Ovary (tissue), 9 donors: Measurements from ENCODE around the gene IGSF9. TPM values are rescaled to one million over a fixed set of nuclear protein-coding genes. Genes with fewer than 3 reads are reported as not detected.

Source experiments
- DNase-seq, 5 donors: peaks; one replicate each; pipeline ENCODE4 v3.0.0-alpha.2; 2019 to 2020
- H3K27ac ChIP-seq, 2 donors: fragments of 200-600 bp; one replicate each; pipeline versions ENCODE4 v1.5.1 to v1.8.0; 2019 to 2022
- H3K27me3 ChIP-seq: fragments of 200-600 bp; one replicate; pipeline ENCODE4 v1.8.0; 2022
- H3K36me3 ChIP-seq: fragments of 200-600 bp; sonication (generic); one replicate; pipeline ENCODE4 v1.5.1; 2019
- H3K4me1 ChIP-seq: one replicate; pipeline ENCODE4 v1.8.1; 2013; ENCODE audit warnings: mild to moderate bottlenecking, moderate library complexity; ENCODE audit not compliant: insufficient read depth
- H3K4me3 ChIP-seq: fragments of 200-600 bp; sonication (generic); one replicate; pipeline ENCODE4 v1.5.1; 2017
- H3K9me3 ChIP-seq, 2 donors: fragments of 200-600 bp in 1 of 2; sonication (generic) in 1 of 2; one replicate each; pipeline versions ENCODE4 v1.5.1 to v1.8.1; 2013 to 2019; ENCODE audit warnings: mild to moderate bottlenecking in 1 of 2, moderate library complexity in 1 of 2
- EP300 ChIP-seq: sonication (generic); formaldehyde crosslinking; IDR thresholded peaks from one replicate; pipeline ENCODE4 v1.6.1; 2017; ENCODE audit warnings: antibody characterized with exemption
- POLR2A ChIP-seq: fragments of 450-650 bp; IDR thresholded peaks from one replicate; pipeline ENCODE4 v1.6.1; 2017; ENCODE audit warnings: antibody characterized with exemption, mild to moderate bottlenecking, moderate library complexity
- WGBS, 3 donors: extraction: QIAGEN DNeasy Blood & Tissue Kit in 1 of 3; methylation state at CpG; one replicate each; pipeline versions ENCODE4 v1.1.5 to v1.1.7; 2013 to 2017; 5-methylcytosine and 5-hydroxymethylcytosine counted together
- intact Hi-C, 4 donors: fragments of 100-400 bp; cut with DNase I; formaldehyde crosslinking; loops; one replicate each; pipeline versions ENCODE4 v1.11.0 to v1.15.1; 2022 to 2023
- polyA plus RNA-seq, 2 donors: library from polyadenylated mRNA; stranded (reverse); fragments of 200-250 nt in 1 of 2; fragments of 350-450 nt in 1 of 2; fragmentation: Illumina TruSeq in 1 of 2; extraction: RNeasy Lipid Tissue Mini Kit (QIAGEN cat#74804) in 1 of 2; gene quantifications; one replicate each; pipeline ENCODE4 v1.2.3, GENCODE V29; 2013 to 2014
- total RNA-seq, 7 donors: library from RNA; depleted of rRNA in 2 of 7; stranded (reverse); fragments of >200 nt in 2 of 7; fragmentation: NEBNext Ultra II Directional in 3 of 7; extraction: Animal tissue kit (Norgen Biotek cat#: 25700) in 3 of 7; gene quantifications; one replicate each; pipeline versions ENCODE4 v1.1.0 to v1.2.4, GENCODE V29; 2016 to 2023
- TF ChIP-seq, protein P1 (sequence below), 3 donors: fragments of 450-650 bp in 2 of 3; fragments of 200-600 bp in 1 of 3; IDR thresholded peaks; one replicate each; pipeline versions ENCODE4 v1.5.1 to v1.8.0; 2016 to 2022; ENCODE audit warnings: antibody characterized with exemption in 3 of 3, mild to moderate bottlenecking in 1 of 3
- donor health status: DM: no; HTN: no; CAD: no; lungs with moderate emphysema.
- donor health status: DM: no; HTN: no; CAD: no.
- donor health status: Bipolar disorder and iron deficiency.
- donor health status: DM: yes; HTN: yes; CAD: no.
- donor health status: DM: no; HTN: no; CAD: no.
- donor health status: DM: yes; HTN: yes; CAD: no.

IGSF9 gene
- total and polyA plus RNA-seq, 9 donors = 0.10 to 14.0 (median 1.3) TPM

DNA sequence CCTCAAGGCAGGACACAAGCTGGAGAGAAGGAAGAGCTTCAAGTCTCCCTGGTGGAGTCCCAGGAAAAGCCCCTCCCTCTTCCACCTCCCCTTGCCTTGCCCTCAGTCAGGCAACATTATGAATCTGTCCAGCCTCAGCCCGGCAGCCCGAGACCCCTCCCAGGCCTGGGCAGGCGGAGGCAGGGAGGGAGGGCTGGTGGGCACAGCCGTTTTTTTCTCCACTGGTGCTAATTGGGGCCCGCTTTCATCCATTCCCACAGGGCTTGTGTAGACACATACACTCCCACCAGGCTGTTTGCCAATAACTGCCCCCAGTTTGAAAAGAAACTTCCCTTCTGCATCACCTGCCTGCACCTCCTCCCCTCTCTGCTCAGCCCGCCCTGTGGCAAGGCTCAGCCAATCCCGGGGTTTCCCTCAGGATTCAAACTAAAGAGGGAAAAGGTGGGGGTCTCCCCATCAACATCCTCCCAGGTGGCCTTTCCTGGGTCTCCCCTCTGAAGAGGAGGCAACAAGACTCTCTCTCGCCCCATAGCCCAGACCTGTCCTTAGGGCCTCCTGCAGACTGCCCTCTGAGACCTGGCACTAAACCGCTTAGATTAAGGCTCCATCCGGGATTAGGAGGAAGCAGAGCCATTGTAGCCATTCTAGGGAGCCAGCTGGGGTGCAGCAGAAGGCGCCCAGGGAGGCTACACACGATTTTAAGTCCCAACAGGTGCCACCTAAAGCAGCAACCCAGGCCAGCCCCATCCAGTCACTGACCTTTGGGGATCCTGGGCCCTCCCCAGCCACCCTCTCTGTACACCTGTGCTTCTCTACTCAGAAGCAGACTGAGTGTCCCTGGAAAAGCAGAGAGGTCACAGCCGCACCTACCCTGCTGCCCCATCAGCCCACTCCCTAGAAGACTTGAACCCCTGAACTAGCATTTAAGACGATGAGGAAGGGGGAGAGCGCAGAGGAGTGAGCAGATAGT is 3.5 kb downstream of the IGSF9 start:
- H3K4me3 ChIP-seq = no peak overlapping the region
- no peak for TF ChIP-seq POLR2A
- TF ChIP-seq, protein P1, sequence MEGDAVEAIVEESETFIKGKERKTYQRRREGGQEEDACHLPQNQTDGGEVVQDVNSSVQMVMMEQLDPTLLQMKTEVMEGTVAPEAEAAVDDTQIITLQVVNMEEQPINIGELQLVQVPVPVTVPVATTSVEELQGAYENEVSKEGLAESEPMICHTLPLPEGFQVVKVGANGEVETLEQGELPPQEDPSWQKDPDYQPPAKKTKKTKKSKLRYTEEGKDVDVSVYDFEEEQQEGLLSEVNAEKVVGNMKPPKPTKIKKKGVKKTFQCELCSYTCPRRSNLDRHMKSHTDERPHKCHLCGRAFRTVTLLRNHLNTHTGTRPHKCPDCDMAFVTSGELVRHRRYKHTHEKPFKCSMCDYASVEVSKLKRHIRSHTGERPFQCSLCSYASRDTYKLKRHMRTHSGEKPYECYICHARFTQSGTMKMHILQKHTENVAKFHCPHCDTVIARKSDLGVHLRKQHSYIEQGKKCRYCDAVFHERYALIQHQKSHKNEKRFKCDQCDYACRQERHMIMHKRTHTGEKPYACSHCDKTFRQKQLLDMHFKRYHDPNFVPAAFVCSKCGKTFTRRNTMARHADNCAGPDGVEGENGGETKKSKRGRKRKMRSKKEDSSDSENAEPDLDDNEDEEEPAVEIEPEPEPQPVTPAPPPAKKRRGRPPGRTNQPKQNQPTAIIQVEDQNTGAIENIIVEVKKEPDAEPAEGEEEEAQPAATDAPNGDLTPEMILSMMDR (IDR thresholded peaks at IDR 0.05) = no peak
- TF ChIP-seq EP300 = no peak
- H3K36me3 ChIP-seq = no peaks in the 10 kb centered on the region
- no peaks in the 10 kb centered on the region for H3K4me1 ChIP-seq
- no peak for DNase-seq
- intact Hi-C loops = loop anchor here in 1 of 4 donors (10.0 kb wide), 1 partner anchor 63 kb away; no protein-coding TSS in a partner anchor
- H3K9me3 ChIP-seq = no peaks in the 10 kb centered on the region
- WGBS, 3 donors = 72 to 79% (median 79%) methylated on average over 14 to 15 of the region's 15 CpGs
- H3K27me3 ChIP-seq = no peaks in the 10 kb centered on the region
- H3K27ac ChIP-seq = no peak overlapping the region

DNA sequence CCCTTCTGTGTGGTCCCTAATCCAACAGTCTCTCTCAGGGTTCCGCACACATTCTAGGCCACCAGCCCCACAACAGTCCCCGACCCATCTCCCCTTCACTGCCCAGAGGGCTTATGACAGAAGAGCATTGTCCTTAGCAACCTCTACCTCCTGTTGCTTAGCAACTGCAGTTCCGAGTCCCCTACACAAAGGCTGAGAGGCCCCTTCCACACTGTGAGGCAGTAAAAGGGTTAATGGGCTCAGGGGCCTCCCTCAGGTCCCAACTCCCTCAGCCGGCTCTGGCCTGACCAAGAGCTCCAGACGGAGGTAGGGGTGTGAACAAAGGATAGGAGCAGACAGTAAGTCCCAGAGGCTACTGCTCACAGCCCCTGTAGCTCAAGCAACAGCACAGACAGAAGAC is 4.3 kb downstream of the IGSF9 start:
- WGBS, 3 donors = 67 to 82% (median 75%) methylated on average over 5 of the region's 5 CpGs
- intact Hi-C loops = loop anchor here in 1 of 4 donors (10.0 kb wide), 1 partner anchor 64 kb away; no protein-coding TSS in a partner anchor
- H3K27me3 ChIP-seq = no peaks in the 10 kb centered on the region

DNA sequence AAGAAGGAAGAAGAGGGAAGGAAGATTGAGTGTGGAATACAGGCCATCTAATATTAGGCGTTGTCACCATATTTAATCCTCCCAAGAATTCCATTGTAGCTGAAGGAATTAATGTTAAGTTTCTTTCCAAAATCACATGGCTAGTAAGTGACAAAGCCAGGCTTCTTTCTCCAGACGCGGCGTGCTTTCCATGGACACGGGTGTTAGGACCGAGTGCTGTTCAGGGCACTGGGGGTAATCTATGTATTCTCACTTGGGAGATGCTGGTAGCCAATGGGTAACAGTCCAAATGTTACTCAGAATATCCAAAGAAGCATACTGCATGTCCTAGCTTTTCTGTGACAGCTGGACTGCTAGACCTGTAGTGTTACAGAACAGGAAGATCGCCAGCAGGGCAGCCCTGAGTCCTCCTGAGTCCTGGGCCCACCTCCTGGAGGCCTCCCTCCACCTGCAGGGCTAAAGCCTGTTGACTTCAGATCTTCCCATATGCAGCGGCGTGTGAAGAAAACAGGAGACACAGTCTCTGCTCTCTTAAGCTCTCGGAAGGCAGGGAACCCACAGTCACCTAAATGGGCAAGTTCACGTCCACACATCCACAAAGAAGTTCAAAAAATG is 5.3 kb downstream of the IGSF9 start:
- no peaks in the 10 kb centered on the region for H3K27me3 ChIP-seq
- H3K4me1 ChIP-seq = no peaks in the 10 kb centered on the region
- H3K9me3 ChIP-seq = no peaks in the 10 kb centered on the region
- WGBS, 3 donors = 92 to 94% (median 93%) methylated on average over 11 of the region's 11 CpGs
- no peak overlapping the region for H3K27ac ChIP-seq
- no peak for DNase-seq
- intact Hi-C loops = loop anchor here in 1 of 4 donors (10.0 kb wide), 1 partner anchor 65 kb away; no protein-coding TSS in a partner anchor
- H3K4me3 ChIP-seq = no peak overlapping the region
- TF ChIP-seq EP300 = no peak
- TF ChIP-seq POLR2A = no peak
- TF ChIP-seq, protein P1 (IDR thresholded peaks at IDR 0.05) = no peak
- H3K36me3 ChIP-seq = no peaks in the 10 kb centered on the region

More for the DNA sequence above, 4.3 kb downstream of the IGSF9 start:
- no peak overlapping the region for H3K27ac ChIP-seq
- H3K9me3 ChIP-seq = no peaks in the 10 kb centered on the region
- no peaks in the 10 kb centered on the region for H3K36me3 ChIP-seq
- TF ChIP-seq POLR2A (no peak), EP300 (no peak)
- TF ChIP-seq, protein P1 (IDR thresholded peaks at IDR 0.05) = no peak
- no peak for DNase-seq
- H3K4me3 ChIP-seq = no peak overlapping the region
- no peaks in the 10 kb centered on the region for H3K4me1 ChIP-seq

DNA sequence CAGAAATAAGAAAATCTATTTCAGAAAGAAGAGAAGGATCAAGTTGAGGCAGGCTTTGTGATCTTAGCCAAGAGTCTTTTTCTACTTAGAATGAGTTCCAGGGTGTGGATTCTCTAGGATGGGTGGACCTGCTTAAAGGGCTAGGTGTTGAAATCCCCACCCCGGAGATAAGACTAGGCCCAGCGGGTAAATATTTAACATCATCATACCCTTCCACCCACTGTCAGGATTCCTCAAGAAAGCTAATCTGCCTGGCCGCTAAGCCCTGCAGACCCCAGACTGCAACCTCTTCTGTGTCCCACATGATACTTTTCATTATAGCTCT is 5.8 kb downstream of the IGSF9 start:
- Histone ChIP-seq H3K36me3 (no peaks in the 10 kb centered on the region), H3K27me3 (no peaks in the 10 kb centered on the region), H3K4me1 (no peaks in the 10 kb centered on the region), H3K4me3 (no peak overlapping the region), H3K27ac (no peak overlapping the region), H3K9me3 (no peaks in the 10 kb centered on the region)
- 86 to 98% (median 88%) methylated on average over 3 of the region's 3 CpGs for WGBS, 3 donors
- DNase-seq = no peak
- no peak for TF ChIP-seq POLR2A
- TF ChIP-seq, protein P1 (IDR thresholded peaks at IDR 0.05) = no peak
- TF ChIP-seq EP300 = no peak
- intact Hi-C loops = loop anchor here in 1 of 4 donors (10.0 kb wide), 1 partner anchor 65 kb away; no protein-coding TSS in a partner anchor
